ENCODE results near the gene DGKZ. TPM values are rescaled to one million over a fixed set of nuclear protein-coding genes. Genes with fewer than 3 reads are reported as not detected.

The DGKZ gene
- total and polyA plus RNA-seq, 2 donors (not counting 3 experiments of a cell fraction or from before 2014, with no cell fraction given) = 88.8 to 127 TPM

DNA sequence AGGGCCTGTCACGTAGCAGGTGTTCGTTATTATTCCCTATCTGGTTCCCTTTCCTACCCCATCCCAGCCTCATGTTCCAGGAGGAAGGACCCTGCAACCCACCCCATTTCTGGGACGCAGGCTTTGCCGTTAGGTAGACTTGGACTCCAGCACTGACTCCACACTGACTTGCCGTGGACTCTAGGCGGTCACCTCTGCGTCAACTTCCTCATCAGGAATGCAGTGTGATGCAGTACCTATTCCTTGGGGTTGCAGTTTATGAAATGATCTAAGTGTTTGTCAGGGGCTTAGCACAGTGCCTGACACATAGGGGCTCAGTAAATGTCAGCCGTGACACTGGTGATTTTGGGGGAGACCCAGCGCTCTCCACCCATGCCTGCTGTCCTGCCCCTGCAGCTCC, 16.8 kb downstream of the DGKZ start:
- Histone ChIP-seq H3K4me3 (replicated peaks in 1 of 3; ENCODE audit: insufficient read depth in 1 of 3, low read depth in 1 of 3, low read length in 3 of 3) (no peak overlapping the region), H4K20me1 (replicated peaks; ENCODE audit: control insufficient read depth, extremely low read depth, insufficient read depth, low read length) (no peaks in the 10 kb centered on the region), H3K79me2 (ENCODE audit: control insufficient read depth, insufficient read depth, low read length) (peaks cover 36% of the 10 kb centered on the region), H3K9me1 (replicated peaks; ENCODE audit: control insufficient read depth, extremely low read depth, insufficient read depth, low read length) (no peaks in the 10 kb centered on the region), H3K36me3 (ENCODE audit: control insufficient read depth in 2 of 2, extremely low read depth in 1 of 2, insufficient read depth in 2 of 2, low read length in 2 of 2) (peaks cover 0 to 2% of the 10 kb centered on the region in 2 experiments), H2AFZ (ENCODE audit: low read depth, low read length) (no peak overlapping the region), H3K4me2 (ENCODE audit: insufficient read depth, low read length) (no peak overlapping the region), H3K9ac (replicated peaks; ENCODE audit: extremely low read depth, insufficient read depth, low read length) (no peak overlapping the region), H3K27me3 (ENCODE audit: control insufficient read depth in 2 of 2, insufficient read depth in 2 of 2, low read length in 2 of 2) (no peaks in the 10 kb centered on the region), H3K4me1 (ENCODE audit: control insufficient read depth, extremely low read depth, insufficient read depth, low read length) (peaks cover 34% of the 10 kb centered on the region), H3K9me3 (replicated peaks; ENCODE audit: control insufficient read depth, insufficient read depth, low read length) (no peaks in the 10 kb centered on the region), H3K27ac (ENCODE audit: insufficient read depth, low read depth, low read length) (peak overlapping the region; percentile 80)
- dilution Hi-C loops (cut with MboI; ENCODE audit: extremely low pct_ligation_motif_present, low sequenced_read_pairs) = no loop called here
- TF ChIP-seq FOS (IDR thresholded peaks at IDR 0.05; ENCODE audit: borderline replicate concordance, insufficient read depth, low read length) (no peak), GATA2 (IDR thresholded peaks at IDR 0.05; ENCODE audit: insufficient read depth, insufficient read length, low read depth, low read length) (no peak), JUN (IDR thresholded peaks at IDR 0.05; ENCODE audit: borderline replicate concordance, insufficient read depth, insufficient read length, low read depth) (no peak), POLR2AphosphoS5 (IDR thresholded peaks at IDR 0.05; ENCODE audit: insufficient read depth, low read depth, low read length) (no peak), EZH2 (IDR thresholded peaks at IDR 0.05; ENCODE audit: borderline replicate concordance, low read depth, low read length, severe bottlenecking) (no peak), MYC (IDR thresholded peaks at IDR 0.05; ENCODE audit: low read depth, low read length) (no peak), POLR2A (IDR thresholded peaks at IDR 0.05; ENCODE audit: low read depth, low read length) (no peak)
- TF ChIP-seq, protein P1, sequence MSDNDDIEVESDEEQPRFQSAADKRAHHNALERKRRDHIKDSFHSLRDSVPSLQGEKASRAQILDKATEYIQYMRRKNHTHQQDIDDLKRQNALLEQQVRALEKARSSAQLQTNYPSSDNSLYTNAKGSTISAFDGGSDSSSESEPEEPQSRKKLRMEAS (IDR thresholded peaks at IDR 0.05; ENCODE audit: insufficient read depth, insufficient read length) = no peak
- TF ChIP-seq, protein P2, sequence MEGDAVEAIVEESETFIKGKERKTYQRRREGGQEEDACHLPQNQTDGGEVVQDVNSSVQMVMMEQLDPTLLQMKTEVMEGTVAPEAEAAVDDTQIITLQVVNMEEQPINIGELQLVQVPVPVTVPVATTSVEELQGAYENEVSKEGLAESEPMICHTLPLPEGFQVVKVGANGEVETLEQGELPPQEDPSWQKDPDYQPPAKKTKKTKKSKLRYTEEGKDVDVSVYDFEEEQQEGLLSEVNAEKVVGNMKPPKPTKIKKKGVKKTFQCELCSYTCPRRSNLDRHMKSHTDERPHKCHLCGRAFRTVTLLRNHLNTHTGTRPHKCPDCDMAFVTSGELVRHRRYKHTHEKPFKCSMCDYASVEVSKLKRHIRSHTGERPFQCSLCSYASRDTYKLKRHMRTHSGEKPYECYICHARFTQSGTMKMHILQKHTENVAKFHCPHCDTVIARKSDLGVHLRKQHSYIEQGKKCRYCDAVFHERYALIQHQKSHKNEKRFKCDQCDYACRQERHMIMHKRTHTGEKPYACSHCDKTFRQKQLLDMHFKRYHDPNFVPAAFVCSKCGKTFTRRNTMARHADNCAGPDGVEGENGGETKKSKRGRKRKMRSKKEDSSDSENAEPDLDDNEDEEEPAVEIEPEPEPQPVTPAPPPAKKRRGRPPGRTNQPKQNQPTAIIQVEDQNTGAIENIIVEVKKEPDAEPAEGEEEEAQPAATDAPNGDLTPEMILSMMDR (IDR thresholded peaks at IDR 0.05; ENCODE audit: extremely low read depth in 1 of 2, insufficient read depth in 1 of 2, low read depth in 1 of 2, low read length in 2 of 2) = no peak
- POLR2A ChIA-PET = no interaction called here
- intact Hi-C loops (cut with micrococcal nuclease) = no loop called here
- peak; percentile 12 for FAIRE-seq
- CTCF ChIA-PET = interaction anchor here (1.5 to 11.6 kb wide), 2 partner anchors 12 to 14 kb away, joined by 5 to 200 read pairs; partner anchors contain the start of gene DGKZ
- DNase-seq (ENCODE audit: low read depth, low spot score) = no peak
- no TSS peak for BruUV-seq (replicated peaks)
